ENCODE data around the gene PKP4.

The PKP4 gene

GRCh38 chr2:158539176-158540005, 82.6 kb downstream of the PKP4 start:
- peak; percentile 14 for DNase-seq (ENCODE audit: low read depth)

GRCh38 chr2:158542577-158542976, 85.8 kb downstream of the PKP4 start:
- no peak for DNase-seq (ENCODE audit: low read depth)

GRCh38 chr2:158543957-158544356, 87.2 kb downstream of the PKP4 start:
- DNase-seq (ENCODE audit: low read depth), result no peak

GRCh38 chr2:158544998-158545397, 88.2 kb downstream of the PKP4 start:
- no peak for DNase-seq (ENCODE audit: low read depth)

- DNase-seq (ENCODE audit: low read depth), result no peak
Observed at GRCh38 chr2:158546412-158547144, 89.8 kb downstream of the PKP4 start.

GRCh38 chr2:158553257-158553656, 96.5 kb downstream of the PKP4 start:
- no peak for DNase-seq (ENCODE audit: low read depth)

- no peak for DNase-seq (ENCODE audit: low read depth)
Observed at GRCh38 chr2:158554996-158555395, 98.2 kb downstream of the PKP4 start.

GRCh38 chr2:158556124-158556523, 99.4 kb downstream of the PKP4 start:
- DNase-seq (ENCODE audit: low read depth), result no peak

- DNase-seq (ENCODE audit: low read depth), result no peak
Observed at GRCh38 chr2:158557752-158558151, 101.0 kb downstream of the PKP4 start.

- no peak for DNase-seq (ENCODE audit: low read depth)
Observed at GRCh38 chr2:158559252-158559651, 102.5 kb downstream of the PKP4 start.

- no peak for DNase-seq (ENCODE audit: low read depth)
Observed at GRCh38 chr2:158560259-158560658, 103.5 kb downstream of the PKP4 start.

- DNase-seq (ENCODE audit: low read depth), result no peak
Observed at GRCh38 chr2:158561054-158561453, 104.3 kb downstream of the PKP4 start.

- DNase-seq (ENCODE audit: low read depth), result no peak
Observed at GRCh38 chr2:158567208-158567607, 110.5 kb downstream of the PKP4 start.

GRCh38 chr2:158569284-158569683, 112.5 kb downstream of the PKP4 start:
- no peak for DNase-seq (ENCODE audit: low read depth)

GRCh38 chr2:158570869-158571268, 114.1 kb downstream of the PKP4 start:
- no peak for DNase-seq (ENCODE audit: low read depth)

GRCh38 chr2:158573739-158574138, 117.0 kb downstream of the PKP4 start:
- no peak for DNase-seq (ENCODE audit: low read depth)

GRCh38 chr2:158575051-158575635, 118.4 kb downstream of the PKP4 start:
- DNase-seq (ENCODE audit: low read depth), result no peak

- DNase-seq (ENCODE audit: low read depth), result no peak
Observed at GRCh38 chr2:158577141-158577540, 120.4 kb downstream of the PKP4 start.

GRCh38 chr2:158578703-158579330, 122.1 kb downstream of the PKP4 start:
- DNase-seq (ENCODE audit: low read depth), result no peak

- DNase-seq (ENCODE audit: low read depth), result no peak
Observed at GRCh38 chr2:158579928-158580327, 123.2 kb downstream of the PKP4 start.

GRCh38 chr2:158580760-158581159, 124.0 kb downstream of the PKP4 start:
- DNase-seq (ENCODE audit: low read depth), result no peak

GRCh38 chr2:158582670-158583069, 125.9 kb downstream of the PKP4 start:
- DNase-seq (ENCODE audit: low read depth), result no peak

- DNase-seq (ENCODE audit: low read depth), result no peak
Observed at GRCh38 chr2:158583923-158584322, 127.2 kb downstream of the PKP4 start.

Data from GM04503 (cell line).